Panc1 (cell line): ENCODE results near the gene ZNF391. TPM values are rescaled to one million over a fixed set of nuclear protein-coding genes. Genes with fewer than 3 reads are reported as not detected.
A peak's percentile ranks its signal among the peaks of the same experiment; 100 is the strongest.
"Not testable (repeated sequence)": the region's sequence is repeated elsewhere in the genome, so short reads cannot be mapped to it uniquely, and the experiment has no call there.

ENCODE experiments used
- ATAC-seq: fragments of 200-7000 bp; cut with Tn5 transposase; 2 replicates; pipeline ENCODE4 v1.9.1; 2020; ENCODE audit warnings: mild to moderate bottlenecking, moderate library complexity
- BruUV-seq: library from RNA; stranded (reverse); fragments of 400-500 nt; replicated peaks from 2 replicates; lab custom pipeline; 2021; lab: Mats Ljungman, UMichigan
- CTCF ChIA-PET: fragments of 300-600 bp; sonication (Branson Sonifier 250); formaldehyde crosslinking; loops from one replicate; lab custom pipeline; 2022; ENCODE audit warnings: antibody characterized with exemption; lab: Charles Lee
- POLR2A ChIA-PET: fragments of 300-600 bp; sonication (Branson Sonifier 250); formaldehyde crosslinking; loops from one replicate; lab custom pipeline; 2022; ENCODE audit warnings: antibody characterized with exemption; lab: Charles Lee
- DNase-seq: peaks from one replicate; pipeline ENCODE4 v3.0.0-alpha.2; 2010; ENCODE audit warnings: low read depth, low spot score
- H3K27ac ChIP-seq: 2 replicates; pipeline ENCODE4 v1.5.1; 2011; ENCODE audit warnings: mild to moderate bottlenecking, low read length, inconsistent platforms
- H3K27me3 ChIP-seq: fragments of 200-500 bp; sonication (Bioruptor generic); 2 replicates; pipeline ENCODE4 v1.6.0; 2014; ENCODE audit warnings: low read length, inconsistent platforms; ENCODE audit not compliant: control insufficient read depth, insufficient read depth
- H3K36me3 ChIP-seq: fragments of 200-500 bp; sonication (Bioruptor generic); 2 replicates; pipeline ENCODE4 v1.5.1; 2014; ENCODE audit warnings: inconsistent platforms, mild to moderate bottlenecking, low read length, moderate library complexity; ENCODE audit not compliant: control insufficient read depth, insufficient read depth
- H3K4me1 ChIP-seq: 2 replicates; pipeline ENCODE4 v1.5.1; 2011; ENCODE audit warnings: inconsistent platforms, mild to moderate bottlenecking, low read length, moderate library complexity; ENCODE audit not compliant: control insufficient read depth, insufficient read depth
- H3K4me3 ChIP-seq, 2 experiments: 2 replicates each; pipeline ENCODE4 v1.5.1; 2011 to 2012; ENCODE audit warnings: low read depth in 2 of 2, low read length in 2 of 2, mild to moderate bottlenecking in 2 of 2, inconsistent platforms in 1 of 2, moderate library complexity in 1 of 2
- H3K9me3 ChIP-seq: fragments of 200-500 bp; sonication (Bioruptor generic); 2 replicates; pipeline ENCODE4 v1.5.1; 2014; ENCODE audit warnings: low read depth, mild to moderate bottlenecking, inconsistent platforms, low read length, moderate library complexity; ENCODE audit not compliant: control insufficient read depth, insufficient read depth
- POLR2AphosphoS5 ChIP-seq: IDR thresholded peaks from 2 replicates; pipeline ENCODE4 v1.6.1; 2012; ENCODE audit warnings: mild to moderate bottlenecking, low read depth, low read length, moderate library complexity
- SIN3A ChIP-seq: IDR thresholded peaks from 2 replicates; pipeline ENCODE4 v1.6.1; 2012; ENCODE audit warnings: low read depth, mild to moderate bottlenecking, low read length, moderate library complexity, borderline replicate concordance; ENCODE audit not compliant: insufficient read depth
- TCF7L2 ChIP-seq: IDR thresholded peaks from 2 replicates; pipeline ENCODE4 v1.6.1; 2011; ENCODE audit warnings: mild to moderate bottlenecking, low read depth, low read length, inconsistent platforms
- in situ Hi-C: cut with HindIII; loops from 2 replicates; pipeline ENCODE4 v1.10.0; 2016; ENCODE audit warnings: low sequenced_read_pairs, low pct_unique_long_range_greater_than_20kb
- intact Hi-C: fragments of 100-400 bp; cut with micrococcal nuclease; formaldehyde crosslinking; loops from one replicate; pipeline ENCODE4 v1.10.0; 2022; ENCODE audit not compliant: unreplicated experiment
- total RNA-seq: library from RNA; stranded (reverse); gene quantifications from one replicate; pipeline ENCODE4 v1.2.1, GENCODE V29; 2021; ENCODE audit not compliant: unreplicated experiment
- TF ChIP-seq, protein P1 (sequence below): fragments of 450-650 bp; IDR thresholded peaks from 2 replicates; pipeline ENCODE4 v1.5.1; 2017; ENCODE audit warnings: mild to moderate bottlenecking

Gene ZNF391
- total RNA-seq, 1 experiment from 2014 or later, result 4.4 TPM

DNA sequence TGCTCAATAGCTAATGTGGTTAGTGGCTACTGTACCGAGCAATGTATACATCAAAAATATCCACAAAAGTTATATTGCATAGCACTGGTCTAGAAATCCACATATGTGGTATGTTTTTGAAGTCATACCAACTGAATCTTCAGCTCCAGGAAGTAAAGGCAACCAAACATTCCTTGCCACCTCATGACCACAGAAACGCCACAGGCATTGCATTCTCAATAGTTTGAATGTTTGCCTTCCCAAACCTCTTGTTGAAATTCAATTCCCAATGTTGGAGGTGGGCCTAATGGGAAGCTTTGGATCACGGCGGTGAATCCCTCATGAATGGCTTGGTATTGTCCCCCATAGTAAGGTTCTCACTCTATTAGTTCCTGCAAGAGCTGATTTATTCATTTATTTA lies 18.2 kb upstream of the ZNF391 start:
- Histone ChIP-seq H3K4me3 (no peak overlapping the region), H3K27me3 (no peaks in the 10 kb centered on the region), H3K9me3 (peaks cover 9% of the 10 kb centered on the region; the same call in 1 of the 2 replicates), H3K27ac (no peak overlapping the region), H3K36me3 (no peaks in the 10 kb centered on the region), H3K4me1 (peaks cover under 1% of the 10 kb centered on the region; the same call in 1 of the 2 replicates)
- ATAC-seq, result no peak
- POLR2A ChIA-PET, result no interaction called here
- CTCF ChIA-PET, result interaction anchor here (0.6 kb wide), 1 partner anchor 23 kb away, joined by 7 read pairs; no protein-coding TSS in a partner anchor
- in situ Hi-C loops (no loop called here), intact Hi-C loops (no loop called here)
- TF ChIP-seq POLR2AphosphoS5 (no peak), SIN3A (no peak)
- no TSS peak for BruUV-seq
- no peak for DNase-seq

DNA sequence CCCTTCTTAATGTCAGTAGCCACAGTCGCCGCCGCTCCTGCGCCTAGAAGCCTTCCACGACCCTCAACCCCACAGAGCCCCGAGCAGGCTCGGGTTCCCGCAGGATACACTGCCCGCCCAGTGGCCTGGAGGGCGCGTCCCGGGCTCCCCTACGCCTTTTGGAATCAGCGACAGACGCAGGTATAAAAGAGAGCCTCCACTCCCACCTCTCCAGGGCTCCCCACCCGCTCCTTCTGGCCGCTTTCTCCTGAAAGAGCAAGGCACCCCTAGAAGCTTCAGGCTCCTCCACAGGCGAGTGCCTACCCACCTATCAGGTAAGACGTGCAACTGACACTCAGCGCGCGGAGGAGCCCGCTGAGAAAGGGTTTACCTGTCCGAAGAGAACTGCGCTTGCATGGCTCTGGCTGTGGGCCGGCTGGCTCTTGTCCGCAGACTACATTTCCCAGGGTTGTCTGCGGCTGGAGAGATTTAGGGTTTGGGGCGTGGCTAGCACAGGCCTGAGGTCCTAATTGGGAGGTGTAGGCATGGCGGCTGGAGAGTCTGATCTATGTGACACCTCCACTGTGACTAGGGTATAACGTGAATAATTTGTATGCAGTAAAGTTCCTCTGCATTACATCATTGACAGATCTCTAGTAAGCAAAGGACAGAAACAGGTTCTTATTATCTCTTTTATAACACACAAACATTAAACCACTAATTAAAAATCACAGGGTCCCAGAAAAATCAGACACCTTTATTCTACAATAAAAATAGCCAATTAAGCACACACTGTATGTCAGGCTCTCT lies 13.5 kb upstream of the ZNF391 start:
- DNase-seq, result peak; percentile 35
- POLR2A ChIA-PET, result no interaction called here
- TF ChIP-seq SIN3A, result no peak
- TF ChIP-seq TCF7L2, result peak; percentile 68; the same call in 1 of the 2 replicates
- no TSS peak for BruUV-seq
- CTCF ChIA-PET, result interaction anchor here (0.6 kb wide), 1 partner anchor 64 kb away, joined by 4 read pairs; no protein-coding TSS in a partner anchor
- ATAC-seq, result peak; percentile 100
- in situ Hi-C loops (no loop called here), intact Hi-C loops (no loop called here)
- Histone ChIP-seq H3K27me3 (no peaks in the 10 kb centered on the region), H3K27ac (peak overlapping the region; percentile 52; the same call in 1 of the 2 replicates), H3K36me3 (no peaks in the 10 kb centered on the region), H3K4me3 (peak overlapping the region; percentile 67 to 82), H3K9me3 (no peaks in the 10 kb centered on the region), H3K4me1 (peaks cover 6% of the 10 kb centered on the region; the same call in 1 of the 2 replicates)

DNA sequence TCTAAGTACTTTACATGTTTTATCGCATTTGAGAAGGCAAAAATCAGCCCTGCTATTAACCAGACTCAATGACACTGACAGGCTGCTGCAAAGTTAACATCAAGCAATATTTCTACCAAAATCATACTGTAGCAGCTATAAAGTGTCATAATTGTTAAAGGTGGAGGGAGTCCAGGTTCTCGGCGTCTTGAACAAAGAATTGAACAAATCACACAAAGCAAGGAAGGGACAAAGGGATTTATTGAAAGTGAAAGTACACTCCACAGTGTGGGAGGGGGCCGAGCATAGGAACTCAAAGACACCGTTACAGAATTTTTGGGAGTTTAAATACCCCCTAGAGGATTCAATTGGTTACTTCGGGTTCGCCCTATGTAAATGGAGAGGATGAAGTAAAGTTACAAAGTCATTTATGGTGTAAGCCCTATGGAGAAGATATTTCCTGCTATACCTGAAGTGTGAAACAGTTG lies 12.9 kb upstream of the ZNF391 start:
- DNase-seq (no peak), ATAC-seq (no peak)
- Histone ChIP-seq H3K36me3 (no peaks in the 10 kb centered on the region), H3K9me3 (no peaks in the 10 kb centered on the region), H3K27ac (peak overlapping the region; percentile 52; the same call in 1 of the 2 replicates), H3K27me3 (no peaks in the 10 kb centered on the region), H3K4me3 (peak overlapping the region; percentile 38 to 67), H3K4me1 (peaks cover 6% of the 10 kb centered on the region; the same call in 1 of the 2 replicates)
- TF ChIP-seq, protein P1, sequence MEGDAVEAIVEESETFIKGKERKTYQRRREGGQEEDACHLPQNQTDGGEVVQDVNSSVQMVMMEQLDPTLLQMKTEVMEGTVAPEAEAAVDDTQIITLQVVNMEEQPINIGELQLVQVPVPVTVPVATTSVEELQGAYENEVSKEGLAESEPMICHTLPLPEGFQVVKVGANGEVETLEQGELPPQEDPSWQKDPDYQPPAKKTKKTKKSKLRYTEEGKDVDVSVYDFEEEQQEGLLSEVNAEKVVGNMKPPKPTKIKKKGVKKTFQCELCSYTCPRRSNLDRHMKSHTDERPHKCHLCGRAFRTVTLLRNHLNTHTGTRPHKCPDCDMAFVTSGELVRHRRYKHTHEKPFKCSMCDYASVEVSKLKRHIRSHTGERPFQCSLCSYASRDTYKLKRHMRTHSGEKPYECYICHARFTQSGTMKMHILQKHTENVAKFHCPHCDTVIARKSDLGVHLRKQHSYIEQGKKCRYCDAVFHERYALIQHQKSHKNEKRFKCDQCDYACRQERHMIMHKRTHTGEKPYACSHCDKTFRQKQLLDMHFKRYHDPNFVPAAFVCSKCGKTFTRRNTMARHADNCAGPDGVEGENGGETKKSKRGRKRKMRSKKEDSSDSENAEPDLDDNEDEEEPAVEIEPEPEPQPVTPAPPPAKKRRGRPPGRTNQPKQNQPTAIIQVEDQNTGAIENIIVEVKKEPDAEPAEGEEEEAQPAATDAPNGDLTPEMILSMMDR, result peak; percentile 17; the same call in 1 of the 2 replicates
- no peak for TF ChIP-seq SIN3A
- ChIA-PET POLR2A (no interaction called here), CTCF (no interaction called here)
- no TSS peak for BruUV-seq
- in situ Hi-C loops, result no loop called here
- intact Hi-C loops, result no loop called here

DNA sequence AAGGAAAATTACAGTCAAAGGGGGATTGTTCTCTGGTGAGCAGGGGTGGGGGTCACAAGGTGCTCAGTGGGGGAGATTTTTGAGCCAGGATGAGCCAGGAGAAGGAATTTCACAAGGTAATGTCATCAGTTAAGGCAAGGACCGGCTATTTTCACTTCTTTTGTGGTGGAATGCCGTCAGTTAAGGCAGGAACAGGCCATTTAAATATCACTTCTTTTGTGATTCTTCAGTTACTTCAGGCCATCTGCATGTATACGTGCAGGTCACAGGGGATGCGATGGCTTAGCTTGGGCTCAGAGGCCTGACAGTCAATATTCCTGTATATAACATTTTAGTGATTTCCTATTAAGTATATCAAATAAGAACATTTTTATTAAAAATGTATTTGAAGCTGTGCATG lies 10.2 kb upstream of the ZNF391 start:
- H3K27ac ChIP-seq, H3K4me1 ChIP-seq, H3K27me3 ChIP-seq, ATAC-seq, H3K9me3 ChIP-seq, intact Hi-C loops, H3K36me3 ChIP-seq, BruUV-seq, H3K4me3 ChIP-seq, DNase-seq, in situ Hi-C loops: not testable (repeated sequence)
- CTCF ChIA-PET, result interaction anchor here (0.6 kb wide), 1 partner anchor 65 kb away, joined by 3 read pairs; no protein-coding TSS in a partner anchor
- POLR2A ChIA-PET, result interaction anchor here (0.7 kb wide), 1 partner anchor 1183 kb away, joined by 3 read pairs; no protein-coding TSS in a partner anchor

DNA sequence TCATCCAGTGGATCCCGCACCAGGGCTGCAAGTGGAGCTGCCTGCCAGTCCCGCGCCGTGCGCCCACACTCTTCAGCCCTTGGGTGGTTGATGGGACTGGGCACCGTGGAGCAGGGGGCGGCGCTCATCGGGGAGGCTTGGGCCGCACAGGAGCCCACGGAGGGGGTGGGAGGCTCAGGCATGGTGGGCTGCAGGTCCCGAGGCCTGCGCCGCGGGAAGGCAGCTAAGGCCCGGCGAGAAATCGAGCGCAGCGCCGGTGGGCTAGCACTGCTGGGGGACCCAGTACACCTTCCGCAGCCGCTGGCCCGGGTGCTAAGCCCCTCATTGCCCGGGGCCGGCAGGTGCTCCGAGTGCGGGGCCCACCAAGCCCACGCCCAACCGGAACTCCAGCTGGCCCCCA lies 7.6 kb upstream of the ZNF391 start:
- H3K27ac ChIP-seq, intact Hi-C loops, H3K9me3 ChIP-seq, H3K36me3 ChIP-seq, POLR2A ChIA-PET, BruUV-seq, H3K27me3 ChIP-seq, H3K4me3 ChIP-seq, DNase-seq, in situ Hi-C loops, ATAC-seq, H3K4me1 ChIP-seq, CTCF ChIA-PET: not testable (repeated sequence)
